GM12892 (cell line): ENCODE results near the gene PRDX3.

Experiments
- DNase-seq: peaks from one replicate; pipeline ENCODE4 v3.0.0; 2011; ENCODE audit not compliant: insufficient read length
- FAIRE-seq: peaks from 2 replicates; lab custom pipeline; 2011; peaks lifted over from hg19 to GRCh38; lab: Jason Lieb, UNC
- POLR2A ChIP-seq: IDR thresholded peaks from 2 replicates; pipeline ENCODE4 v1.6.1; 2011; ENCODE audit warnings: low read depth, low read length, control low read depth
- POLR2AphosphoS5 ChIP-seq: IDR thresholded peaks from 2 replicates; pipeline ENCODE4 v1.6.1; 2011; ENCODE audit warnings: low read depth, low read length, control low read depth
- TAF1 ChIP-seq: IDR thresholded peaks from 2 replicates; pipeline ENCODE4 v1.6.1; 2011; ENCODE audit warnings: low read depth, mild to moderate bottlenecking, control low read depth, low read length, borderline replicate concordance

Gene PRDX3

DNA sequence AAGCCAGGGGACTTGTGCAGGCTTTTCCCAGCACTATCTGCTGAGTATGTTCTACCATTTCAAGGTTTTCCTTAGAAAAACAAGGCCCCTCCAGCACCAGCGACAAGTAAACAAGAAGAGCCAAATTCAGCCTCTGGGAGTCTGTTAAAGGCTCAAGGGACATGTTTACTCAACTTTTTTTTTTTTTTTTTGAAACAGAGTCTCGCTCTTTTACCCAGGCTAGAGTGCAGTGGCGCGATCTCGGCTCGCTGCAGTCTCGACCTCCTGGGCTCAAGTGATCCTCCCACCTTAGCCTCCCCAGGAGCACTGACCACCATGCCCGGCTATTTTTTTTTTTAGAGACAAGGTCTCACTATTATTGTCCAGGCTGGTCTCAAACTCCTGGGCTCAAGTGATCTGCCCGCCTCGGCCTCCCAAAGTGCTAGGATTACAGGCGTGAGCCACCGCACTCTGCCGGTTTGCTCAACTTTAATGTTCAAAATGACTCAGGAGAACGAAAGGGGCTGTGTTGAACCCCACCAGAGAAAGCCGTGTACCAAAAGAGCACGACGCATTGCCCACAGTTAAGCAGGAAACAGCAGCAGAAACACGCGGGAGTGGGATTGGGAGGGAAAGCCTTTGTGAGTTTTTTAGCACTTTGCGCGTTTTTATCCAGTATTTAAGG lies 772 bp downstream of the PRDX3 start:
- FAIRE-seq (no peak), DNase-seq (no peak)
- no peak for TF ChIP-seq POLR2A
- TF ChIP-seq TAF1 = no peak
- no peak for TF ChIP-seq POLR2AphosphoS5

DNA sequence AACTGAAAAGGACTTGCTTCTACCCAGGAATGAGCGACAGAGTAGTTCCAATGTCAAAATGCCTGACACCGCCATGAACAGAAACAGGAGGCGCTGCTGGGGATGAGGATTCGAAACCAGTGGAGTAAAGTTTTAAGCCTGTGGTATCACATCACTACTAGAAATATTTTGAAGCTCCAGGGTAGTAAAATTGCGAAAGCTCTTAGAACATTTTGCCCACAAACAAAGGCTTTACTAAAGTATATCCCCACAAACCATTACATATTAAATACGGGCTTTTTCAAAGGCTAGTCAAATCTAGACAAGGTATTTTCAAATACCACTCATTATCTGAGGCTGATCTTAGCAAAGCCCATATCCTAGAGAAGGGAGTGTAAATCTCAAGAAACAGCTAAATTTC lies 2.4 kb downstream of the PRDX3 start:
- TF ChIP-seq POLR2AphosphoS5 (no peak), POLR2A (no peak), TAF1 (no peak)
- DNase-seq (no peak), FAIRE-seq (no peak)

DNA sequence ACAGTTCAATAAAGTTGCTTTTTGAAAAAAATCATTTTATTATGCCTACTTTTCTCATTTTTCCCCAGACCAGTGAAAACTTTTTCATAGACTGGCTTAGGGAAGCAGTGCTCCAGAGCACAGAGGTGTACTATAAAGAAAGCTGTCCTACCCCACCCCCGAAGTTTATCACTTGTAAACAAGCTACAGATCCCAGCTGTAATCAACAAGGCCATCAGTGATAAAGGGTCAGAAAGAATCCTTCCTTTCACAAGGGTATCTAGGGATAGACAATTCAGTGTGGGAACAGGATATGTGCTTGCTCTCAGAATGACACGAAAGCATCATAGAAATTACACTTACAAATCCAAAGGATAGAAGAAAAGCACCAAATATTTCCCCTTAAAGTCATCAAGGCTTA lies 4.5 kb downstream of the PRDX3 start:
- TF ChIP-seq POLR2AphosphoS5 (no peak), TAF1 (no peak), POLR2A (no peak)
- no peak for FAIRE-seq
- no peak for DNase-seq

DNA sequence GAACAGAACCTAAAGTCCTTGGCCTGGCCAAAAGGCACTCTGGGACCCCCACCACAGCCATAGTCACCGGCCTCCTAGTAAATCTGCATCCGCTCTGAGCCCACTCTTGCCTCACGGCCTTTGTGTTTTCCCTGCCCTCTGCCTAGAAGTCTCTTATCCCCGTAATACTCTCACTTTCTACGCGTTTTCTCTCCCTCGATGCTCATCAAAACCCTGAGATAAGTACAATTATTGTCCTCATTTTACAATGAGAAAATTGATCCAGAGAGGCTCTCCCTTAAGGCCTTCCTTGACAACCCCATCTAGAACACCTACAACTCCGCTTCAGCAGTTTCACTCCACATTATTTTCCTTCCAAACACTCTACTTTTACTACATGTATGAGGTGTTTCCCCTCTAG lies 11.6 kb downstream of the PRDX3 start:
- DNase-seq (no peak), FAIRE-seq (no peak)
- TF ChIP-seq POLR2AphosphoS5 = 0 out of 2 replicates have a peak, but pooled peaks have one; percentile 5
- no peak for TF ChIP-seq TAF1

DNA sequence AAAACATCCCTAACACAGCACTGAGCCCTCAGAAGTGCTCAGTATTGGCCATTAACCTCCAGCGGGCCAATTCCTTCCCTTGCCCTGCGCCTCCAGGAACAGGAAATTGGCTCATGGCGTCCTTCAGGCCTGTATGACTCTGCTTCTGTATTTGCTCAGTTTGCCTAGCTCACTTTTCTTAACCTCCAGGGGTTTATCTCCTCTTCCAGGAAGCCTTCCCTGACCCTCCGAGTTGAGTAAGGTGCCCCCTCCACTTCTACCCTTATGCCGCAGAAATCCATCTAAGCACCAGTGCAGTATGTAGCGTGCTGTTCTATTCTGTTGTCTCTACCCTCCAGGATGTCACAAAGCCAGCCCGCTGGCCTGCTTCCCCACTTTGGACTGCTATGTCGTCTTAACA lies 12.0 kb downstream of the PRDX3 start:
- TF ChIP-seq POLR2AphosphoS5 = peak; percentile 19; the same call in 1 of the 2 replicates
- TF ChIP-seq POLR2A = no peak
- TF ChIP-seq TAF1 = no peak
- DNase-seq (no peak), FAIRE-seq (no peak)

DNA sequence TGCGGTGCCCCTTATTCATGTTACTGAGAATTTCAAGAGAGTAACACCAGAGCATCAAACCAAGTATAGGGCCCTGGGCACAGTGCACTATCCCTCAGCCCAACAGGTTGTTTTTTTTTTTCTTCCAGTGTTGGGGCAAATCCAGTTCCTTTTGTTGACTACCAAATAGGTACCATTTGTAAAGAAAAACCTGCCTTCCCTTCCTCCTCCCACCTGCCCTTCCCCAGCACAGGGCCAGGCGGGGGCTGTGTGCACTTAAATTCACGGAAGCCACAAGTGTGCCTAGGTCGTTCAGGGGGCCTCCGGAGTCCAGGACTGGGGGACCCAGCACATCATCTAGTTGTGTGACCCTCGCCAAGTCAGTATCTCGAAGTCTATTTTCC lies 12.5 kb downstream of the PRDX3 start:
- TF ChIP-seq POLR2AphosphoS5 = no peak
- TF ChIP-seq TAF1 = no peak
- TF ChIP-seq POLR2A = no peak
- DNase-seq = no peak
- FAIRE-seq = no peak

DNA sequence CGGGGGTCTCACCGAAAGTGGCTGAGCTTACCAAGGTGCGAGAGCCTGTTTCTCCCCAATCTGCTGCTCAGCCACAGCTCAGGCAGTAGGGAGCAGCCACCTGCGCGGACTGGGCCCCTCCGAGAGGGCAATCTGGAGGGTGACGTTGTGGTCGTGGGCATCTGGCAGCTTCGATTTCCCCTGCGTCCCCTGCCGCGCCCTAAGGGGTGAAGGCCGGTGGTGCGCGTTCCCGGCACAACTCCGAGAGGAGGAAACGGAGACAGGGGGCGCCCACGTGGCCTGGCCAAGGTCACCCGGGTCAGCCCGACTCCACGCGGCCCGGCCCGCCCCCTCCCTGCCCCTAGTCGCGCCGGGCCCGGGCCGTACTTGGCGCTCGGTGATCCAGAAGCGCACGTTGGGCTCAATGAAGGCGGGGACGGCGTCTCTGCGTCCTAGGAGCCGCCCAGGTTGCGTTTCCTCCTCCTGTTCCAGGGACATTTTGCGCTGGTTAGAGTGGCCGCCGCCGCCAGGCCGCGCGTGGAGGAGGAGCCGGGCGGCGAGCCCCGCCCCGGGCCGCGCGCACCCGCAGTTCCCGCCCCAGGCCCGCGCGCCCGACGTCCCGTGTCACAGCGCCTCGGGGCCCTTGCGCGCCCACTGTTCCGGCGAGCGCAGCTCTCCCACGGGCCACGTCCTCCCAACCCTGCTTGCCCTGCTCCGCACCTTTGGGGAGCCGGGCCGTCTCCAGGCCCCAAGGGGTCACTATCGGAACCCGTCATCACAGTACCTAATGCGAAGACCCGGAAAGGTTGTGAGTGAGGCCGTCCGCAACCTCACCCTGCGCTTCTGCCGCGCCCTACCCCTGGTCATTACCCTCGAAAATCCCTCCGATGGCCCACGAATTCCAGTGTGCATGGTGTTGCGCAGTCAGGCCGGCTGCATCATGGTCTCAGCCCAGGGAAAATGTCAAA lies 13.2 kb downstream of the PRDX3 start, which contains the start of gene SFXN4:
TSS of gene SFXN4 (minus strand) at position 544 of the 947 bp plus-strand sequence. CDS start at position 477, 67 bp downstream.
- DNase-seq (peak; percentile 79), FAIRE-seq (peak; percentile 95)
- peak; percentile 64 for TF ChIP-seq POLR2AphosphoS5
- TF ChIP-seq POLR2A = peak; percentile 83; the same call in 1 of the 2 replicates
- TF ChIP-seq TAF1 = peak; percentile 25

DNA sequence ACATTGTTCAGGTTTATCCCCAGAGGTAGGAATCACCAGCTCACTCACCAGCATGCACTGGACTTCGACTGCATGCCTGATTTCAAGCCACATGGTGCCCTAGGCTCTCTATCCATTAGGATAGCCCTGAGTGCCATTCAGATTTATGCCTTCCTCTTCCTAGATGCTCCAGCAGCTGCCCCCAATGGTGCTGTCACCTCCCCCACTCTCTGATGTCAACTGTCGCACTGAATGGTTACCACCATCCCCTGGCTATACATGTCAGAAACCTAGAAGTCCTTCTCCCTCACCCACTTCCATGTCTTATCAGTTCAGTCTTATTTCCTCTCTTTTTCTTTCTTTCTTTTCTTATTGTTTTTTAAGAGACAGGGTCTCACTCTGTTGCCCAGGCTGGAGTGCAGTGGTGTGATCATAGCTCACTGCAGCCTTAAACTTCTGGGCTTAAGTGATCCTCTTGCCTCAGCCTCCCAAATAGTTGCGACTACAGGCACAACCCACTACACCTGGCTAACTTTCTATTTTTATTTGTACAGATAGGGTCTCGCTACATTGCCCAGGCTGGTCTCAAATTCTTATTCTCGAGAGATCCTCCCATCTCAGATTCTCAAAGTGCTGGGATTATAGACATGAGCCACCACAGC lies 16.0 kb downstream of the PRDX3 start:
- DNase-seq (no peak), FAIRE-seq (no peak)
- TF ChIP-seq POLR2AphosphoS5 (no peak), TAF1 (no peak), POLR2A (no peak)

DNA sequence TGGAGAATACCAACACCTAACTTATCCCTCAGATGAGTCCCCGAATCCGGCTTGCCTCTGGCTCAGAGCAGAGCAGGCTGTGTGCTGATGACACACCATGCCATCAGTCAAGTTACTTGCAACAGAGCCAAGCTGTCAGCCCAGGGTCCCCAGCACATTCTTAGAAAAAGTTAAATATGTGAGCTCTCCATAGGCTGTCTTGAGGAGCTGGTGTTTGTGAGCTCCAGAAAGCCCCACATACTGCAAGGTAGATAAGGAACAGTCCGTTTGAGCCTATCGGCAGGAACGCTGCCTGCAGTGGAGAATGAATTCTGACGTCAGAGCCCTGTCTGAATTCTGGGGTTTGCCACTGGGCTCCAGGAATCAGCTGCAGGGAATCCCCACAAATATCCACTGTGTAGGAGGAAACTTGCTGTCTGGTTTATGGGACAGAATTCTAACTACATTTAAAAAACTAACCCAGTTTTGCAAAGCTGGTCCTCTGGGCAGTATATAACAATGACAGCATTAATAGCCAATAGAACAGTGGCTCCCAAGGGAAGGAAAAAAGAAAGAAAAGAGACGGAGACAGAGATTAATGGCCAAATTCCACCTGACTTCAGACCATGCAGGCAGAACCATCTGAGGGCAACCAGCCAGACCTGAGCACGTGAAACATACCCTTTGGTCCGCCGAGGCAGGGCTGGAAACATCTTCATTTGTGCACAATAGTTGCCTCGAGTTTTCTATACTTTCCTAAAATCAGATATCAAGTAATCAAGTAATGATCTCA lies 16.7 kb downstream of the PRDX3 start:
- TF ChIP-seq POLR2AphosphoS5 = no peak
- TF ChIP-seq TAF1 = no peak
- no peak for TF ChIP-seq POLR2A
- FAIRE-seq = no peak
- DNase-seq = no peak

DNA sequence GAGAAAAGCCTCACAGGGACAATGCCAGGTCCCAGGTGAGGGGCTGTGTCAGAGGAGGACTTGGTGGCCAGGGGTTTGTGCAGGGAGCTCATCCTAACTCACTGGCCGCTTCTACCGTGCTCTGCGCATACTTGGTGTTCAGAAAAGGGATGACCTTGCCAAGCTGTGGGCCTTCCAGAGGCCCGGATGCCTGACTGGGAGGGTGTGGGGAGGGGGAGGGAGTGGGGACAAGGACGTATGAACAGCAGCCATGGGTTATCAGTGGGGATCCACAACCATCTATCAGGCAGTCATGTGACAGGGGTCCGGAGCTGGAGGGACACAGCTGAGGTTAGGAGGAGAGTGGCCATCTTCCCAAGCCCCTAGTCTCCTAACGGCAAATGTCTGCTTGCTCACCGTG lies 19.3 kb downstream of the PRDX3 start:
- DNase-seq (no peak), FAIRE-seq (no peak)

DNA sequence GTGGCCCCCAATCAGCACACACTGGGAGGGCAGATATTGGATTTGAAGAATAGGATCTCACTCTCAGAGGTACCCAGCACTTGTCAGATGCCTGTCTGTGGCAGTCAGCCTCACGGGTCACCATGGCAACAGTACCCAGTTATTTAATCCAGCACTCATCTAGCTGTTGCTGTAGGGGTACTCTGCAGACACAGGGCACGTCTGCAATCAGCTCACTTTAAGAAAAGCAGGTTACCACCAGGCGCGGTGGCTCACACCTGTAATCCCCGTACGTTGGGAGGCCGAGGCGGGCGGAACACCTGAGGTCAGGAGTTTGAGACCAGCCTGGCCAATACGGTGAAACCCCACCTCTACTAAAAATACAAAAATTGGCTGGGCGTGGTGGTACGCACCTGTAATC lies 25.0 kb downstream of the PRDX3 start:
- TF ChIP-seq POLR2A = no peak
- TF ChIP-seq POLR2AphosphoS5 = no peak
- TF ChIP-seq TAF1 = no peak

More for the DNA sequence above, 19.3 kb downstream of the PRDX3 start:
- no peak for TF ChIP-seq TAF1
- TF ChIP-seq POLR2AphosphoS5 = no peak
- no peak for TF ChIP-seq POLR2A

More for the DNA sequence above, 25.0 kb downstream of the PRDX3 start:
- DNase-seq (no peak), FAIRE-seq (no peak)
